GM12801 (cell line): Measurements from ENCODE around the gene GRAMD2A.

ENCODE experiments used
- CTCF ChIP-seq: IDR thresholded peaks from one replicate; pipeline ENCODE4 v1.5.1; 2011; ENCODE audit warnings: control low read depth; ENCODE audit not compliant: insufficient read length; ENCODE audit errors: extremely low read depth

The GRAMD2A gene

GRCh38 chr15:72216079-72216478 is 18.5 kb upstream of the GRAMD2A start:
- TF ChIP-seq CTCF: no peak

- TF ChIP-seq CTCF: no peak
Measured at GRCh38 chr15:72207558-72208085, 10.0 kb upstream of the GRAMD2A start.

- no peak for TF ChIP-seq CTCF
Measured at GRCh38 chr15:72206677-72207000, 9.1 kb upstream of the GRAMD2A start.

GRCh38 chr15:72205896-72206676 is 8.5 kb upstream of the GRAMD2A start:
- no peak for TF ChIP-seq CTCF

- TF ChIP-seq CTCF: no peak
Measured at GRCh38 chr15:72205273-72205672, 7.7 kb upstream of the GRAMD2A start.

- no peak for TF ChIP-seq CTCF
Measured at GRCh38 chr15:72203507-72203837, 5.9 kb upstream of the GRAMD2A start.

GRCh38 chr15:72202801-72203506 is 5.4 kb upstream of the GRAMD2A start:
- TF ChIP-seq CTCF: no peak
